ENCODE results near the gene GP9.

DNA sequence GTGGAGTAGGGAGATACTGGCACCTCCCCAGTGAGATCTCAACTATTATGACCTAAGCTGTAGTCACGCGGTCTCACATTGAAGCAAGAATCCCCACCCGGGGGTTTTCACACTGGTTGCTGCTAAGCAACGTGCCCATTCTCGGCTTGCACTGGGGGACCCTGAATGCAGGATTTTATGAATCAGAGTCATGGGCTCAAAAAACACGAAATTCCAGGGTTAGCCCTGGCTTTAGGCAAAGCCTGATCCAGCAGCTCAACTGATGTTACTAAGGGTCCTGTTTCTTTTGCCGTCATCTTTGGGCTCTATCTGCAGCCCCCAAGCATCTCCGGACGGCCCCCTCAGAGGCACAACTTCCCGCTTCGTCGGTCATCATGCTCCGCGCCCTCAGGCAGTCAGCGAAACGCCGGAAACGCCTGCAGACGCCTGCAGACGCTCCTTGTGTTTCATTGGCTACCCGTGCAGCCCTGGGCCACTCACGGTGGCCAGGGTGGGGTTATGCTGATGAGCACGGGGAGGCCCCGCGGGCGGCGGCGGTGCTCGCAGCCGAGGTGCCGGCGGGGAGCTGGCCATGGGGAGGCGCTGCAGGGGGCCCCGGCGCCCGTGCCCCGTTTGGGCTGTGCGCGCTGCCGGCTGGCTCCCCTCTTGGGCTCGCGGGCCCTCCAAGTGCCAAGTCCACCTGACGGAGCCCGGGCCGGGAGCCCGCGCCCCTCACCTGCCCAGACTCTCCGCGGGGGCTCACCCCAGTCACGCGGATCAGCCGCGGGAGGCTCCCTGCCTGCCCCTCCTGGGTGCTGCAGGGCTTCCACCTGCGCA, 33.6 kb upstream of the GP9 start:
- TF ChIP-seq, protein P1, sequence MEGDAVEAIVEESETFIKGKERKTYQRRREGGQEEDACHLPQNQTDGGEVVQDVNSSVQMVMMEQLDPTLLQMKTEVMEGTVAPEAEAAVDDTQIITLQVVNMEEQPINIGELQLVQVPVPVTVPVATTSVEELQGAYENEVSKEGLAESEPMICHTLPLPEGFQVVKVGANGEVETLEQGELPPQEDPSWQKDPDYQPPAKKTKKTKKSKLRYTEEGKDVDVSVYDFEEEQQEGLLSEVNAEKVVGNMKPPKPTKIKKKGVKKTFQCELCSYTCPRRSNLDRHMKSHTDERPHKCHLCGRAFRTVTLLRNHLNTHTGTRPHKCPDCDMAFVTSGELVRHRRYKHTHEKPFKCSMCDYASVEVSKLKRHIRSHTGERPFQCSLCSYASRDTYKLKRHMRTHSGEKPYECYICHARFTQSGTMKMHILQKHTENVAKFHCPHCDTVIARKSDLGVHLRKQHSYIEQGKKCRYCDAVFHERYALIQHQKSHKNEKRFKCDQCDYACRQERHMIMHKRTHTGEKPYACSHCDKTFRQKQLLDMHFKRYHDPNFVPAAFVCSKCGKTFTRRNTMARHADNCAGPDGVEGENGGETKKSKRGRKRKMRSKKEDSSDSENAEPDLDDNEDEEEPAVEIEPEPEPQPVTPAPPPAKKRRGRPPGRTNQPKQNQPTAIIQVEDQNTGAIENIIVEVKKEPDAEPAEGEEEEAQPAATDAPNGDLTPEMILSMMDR (IDR thresholded peaks at IDR 0.05): peak; percentile 48 to 68 (median 58)
- TF ChIP-seq POLR2A (IDR thresholded peaks at IDR 0.05): peak; percentile 20
